ENCODE data around the gene SH3BP1. TPM values are rescaled to one million over a fixed set of nuclear protein-coding genes. Genes with fewer than 3 reads are reported as not detected.
A peak's percentile ranks its signal among the peaks of the same experiment; 100 is the strongest.
"Not testable (repeated sequence)": the region's sequence is repeated elsewhere in the genome, so short reads cannot be mapped to it uniquely, and the experiment has no call there.

The SH3BP1 gene
- total and polyA plus RNA-seq, 8 donors, result 2.0 to 9.3 (median 3.9) TPM

- ATAC-seq (peak; percentile 62 to 83 (median 66)), DNase-seq (peak in 4 of 6 donors; percentile 69 to 79 (median 74)), FAIRE-seq (no peak)
- peak overlapping the region; percentile 22 to 50 (median 32) for H3K27ac ChIP-seq
- H3K36me3 ChIP-seq, result no peaks in the 10 kb centered on the region
- no peak for TF ChIP-seq CTCF (IDR thresholded peaks at IDR 0.05)
- no peaks in the 10 kb centered on the region for H3K27me3 ChIP-seq
- no peak overlapping the region for H3K4me3 ChIP-seq
- H3K9me3 ChIP-seq, result no peaks in the 10 kb centered on the region
- WGBS, 2 donors, result 56 to 64% methylated on average over 9 of the region's 9 CpGs
- intact Hi-C loops (cut with DNase I), result loop anchor here in 1 of 3 donors (10.0 kb wide), 1 partner anchor 147 kb away; no protein-coding TSS in a partner anchor
- no peaks in the 10 kb centered on the region for H3K4me1 ChIP-seq
Observed at GRCh38 chr22:37647928-37648327, 8.5 kb downstream of the SH3BP1 start.

GRCh38 chr22:37650463-37651136 lies 11.1 kb downstream of the SH3BP1 start:
- no peak for ATAC-seq
- no peak overlapping the region for H3K27ac ChIP-seq
- WGBS, 2 donors, result 92 to 97% methylated on average over 15 to 17 of the region's 17 CpGs
- intact Hi-C loops (cut with DNase I), result no loop called here
- H3K4me1 ChIP-seq, result no peaks in the 10 kb centered on the region
- FAIRE-seq, result no peak
- H3K4me3 ChIP-seq, result no peak overlapping the region
- TF ChIP-seq CTCF (IDR thresholded peaks at IDR 0.05), result no peak
- H3K9me3 ChIP-seq, result no peaks in the 10 kb centered on the region
- DNase-seq, result no peak
- H3K27me3 ChIP-seq, result no peaks in the 10 kb centered on the region
- no peaks in the 10 kb centered on the region for H3K36me3 ChIP-seq

- ATAC-seq (no peak), FAIRE-seq (no peak), DNase-seq (no peak)
- H3K4me3 ChIP-seq, result no peak overlapping the region
- no peaks in the 10 kb centered on the region for H3K36me3 ChIP-seq
- 86 to 88% methylated on average over 13 to 14 of the region's 14 CpGs for WGBS, 2 donors
- no peak for TF ChIP-seq CTCF (IDR thresholded peaks at IDR 0.05)
- no peaks in the 10 kb centered on the region for H3K27me3 ChIP-seq
- no peak overlapping the region for H3K27ac ChIP-seq
- peaks cover 0 to 3% (median 0%) of the 10 kb centered on the region in 3 donors for H3K4me1 ChIP-seq
- H3K9me3 ChIP-seq, result no peaks in the 10 kb centered on the region
- intact Hi-C loops (cut with DNase I), result no loop called here
Observed at GRCh38 chr22:37654563-37655251, 15.2 kb downstream of the SH3BP1 start.

- FAIRE-seq (no peak), DNase-seq (peak in 2 of 6 donors; percentile 23 to 79), ATAC-seq (no peak)
- peaks cover 0 to 5% (median 0%) of the 10 kb centered on the region in 3 donors for H3K4me1 ChIP-seq
- no peak overlapping the region for H3K27ac ChIP-seq
- no peaks in the 10 kb centered on the region for H3K36me3 ChIP-seq
- H3K27me3 ChIP-seq, result no peaks in the 10 kb centered on the region
- H3K9me3 ChIP-seq, result no peaks in the 10 kb centered on the region
- TF ChIP-seq CTCF (IDR thresholded peaks at IDR 0.05), result no peak
- intact Hi-C loops (cut with DNase I), result no loop called here
- WGBS, 2 donors, result 80 to 89% methylated on average over 14 to 17 of the region's 17 CpGs
- no peak overlapping the region for H3K4me3 ChIP-seq
Observed at GRCh38 chr22:37655252-37655563, 15.7 kb downstream of the SH3BP1 start.

- intact Hi-C loops (cut with DNase I); FAIRE-seq; H3K27ac ChIP-seq; ATAC-seq; H3K27me3 ChIP-seq; H3K9me3 ChIP-seq; H3K36me3 ChIP-seq; DNase-seq; H3K4me3 ChIP-seq: not testable (repeated sequence)
- WGBS, 2 donors, result 91 to 98% methylated on average over 4 of the region's 4 CpGs
- peaks cover 0 to 11% (median 0%) of the 10 kb centered on the region in 3 donors for H3K4me1 ChIP-seq
Observed at GRCh38 chr22:37656583-37656982, 17.1 kb downstream of the SH3BP1 start.
